CD4-positive, alpha-beta T cell (primary cell): ENCODE measurements around the gene ZNF365. TPM values are rescaled to one million over a fixed set of nuclear protein-coding genes. Genes with fewer than 3 reads are reported as not detected.

Source experiments
- ATAC-seq: fragments of 200-7000 bp; cut with Tn5 transposase; one replicate; pipeline ENCODE4 v1.10.0; 2022; ENCODE audit warnings: mild to moderate bottlenecking; ENCODE audit not compliant: poor library complexity
- CTCF ChIA-PET: fragments of 350-600 bp; sonication (Branson Sonifier 250); formaldehyde crosslinking; loops from one replicate; lab custom pipeline; 2021; ENCODE audit warnings: antibody characterized with exemption, inconsistent platforms; lab: Charles Lee
- POLR2A ChIA-PET: fragments of 350-600 bp; sonication (Branson Sonifier 250); formaldehyde crosslinking; loops from one replicate; lab custom pipeline; 2021; ENCODE audit warnings: antibody characterized with exemption, inconsistent platforms; lab: Charles Lee
- DNase-seq, 14 experiments: peaks; one replicate each; pipeline ENCODE4 v3.0.0-alpha.2; 2013 to 2020; ENCODE audit warnings: mixed read lengths in 2 of 14
- H3K27ac ChIP-seq, 2 donors: one replicate each; pipeline versions ENCODE4 v1.5.1 to v1.7.0; 2013; ENCODE audit warnings: low read length in 2 of 2, low read depth in 1 of 2, mild to moderate bottlenecking in 1 of 2
- H3K27me3 ChIP-seq, 2 experiments: 1 replicate in 1 of 2; 2 replicates in 1 of 2; pipeline versions ENCODE4 v1.6.1 to v1.7.0; 2013; ENCODE audit warnings: low read length in 2 of 2, control low read depth in 1 of 2, mild to moderate bottlenecking in 1 of 2, moderate library complexity in 1 of 2; ENCODE audit not compliant: insufficient read depth in 2 of 2, control insufficient read depth in 1 of 2
- H3K36me3 ChIP-seq: one replicate; pipeline ENCODE4 v1.6.1; 2013; ENCODE audit warnings: low read length, control low read depth; ENCODE audit not compliant: insufficient read depth
- H3K4me1 ChIP-seq: one replicate; pipeline ENCODE4 v1.6.1; 2013; ENCODE audit warnings: low read length, control low read depth; ENCODE audit not compliant: insufficient read depth
- H3K4me3 ChIP-seq: one replicate; pipeline ENCODE4 v1.5.1; 2013; ENCODE audit warnings: mild to moderate bottlenecking, low read length, moderate library complexity
- H3K9me3 ChIP-seq, 2 experiments: 1 replicate in 1 of 2; 2 replicates in 1 of 2; pipeline versions ENCODE4 v1.6.1 to v1.7.0; 2013; ENCODE audit warnings: low read length in 2 of 2, mild to moderate bottlenecking in 2 of 2, control low read depth in 1 of 2, moderate library complexity in 1 of 2; ENCODE audit not compliant: control insufficient read depth in 1 of 2, insufficient read depth in 1 of 2
- H3K27ac Mint-ChIP-seq: one replicate; pipeline ENCODE4 v1.8.0; 2020; ENCODE audit warnings: mixed read lengths
- H3K27me3 Mint-ChIP-seq: one replicate; pipeline ENCODE4 v1.8.0; 2021; ENCODE audit warnings: mixed read lengths
- H3K36me3 Mint-ChIP-seq: one replicate; pipeline ENCODE4 v1.8.0; 2021; ENCODE audit warnings: low read depth, mixed read lengths
- H3K4me1 Mint-ChIP-seq: one replicate; pipeline ENCODE4 v1.8.0; 2021; ENCODE audit warnings: low read depth, mixed read lengths
- H3K4me3 Mint-ChIP-seq: one replicate; pipeline ENCODE4 v1.8.0; 2020; ENCODE audit warnings: mild to moderate bottlenecking, mixed read lengths
- H3K9me3 Mint-ChIP-seq: one replicate; pipeline ENCODE4 v1.8.0; 2020; ENCODE audit warnings: mixed read lengths
- CTCF ChIP-seq: fragments of 200-600 bp; IDR thresholded peaks from one replicate; pipeline ENCODE4 v1.8.0; 2022; ENCODE audit warnings: antibody characterized with exemption, mild to moderate bottlenecking
- intact Hi-C, 2 experiments: fragments of 100-400 bp; cut with DNase I in 1 of 2; cut with micrococcal nuclease in 1 of 2; formaldehyde crosslinking; loops; one replicate each; pipeline versions ENCODE4 v1.15.1 to v1.9.0; 2023 to 2025; cut with DNase I, micrococcal nuclease
- total RNA-seq, 174 experiments: library from RNA in 2 of 174; stranded (reverse) in 2 of 174; gene quantifications; one replicate each; pipeline ENCODE4 v1.2.3 and lab custom pipeline; 2021 to 2026

The ZNF365 gene
- total RNA-seq, 2 experiments from 2014 or later: 1.8 to 2.0 TPM

GRCh38 chr10:62450912-62451610 lies 76.9 kb downstream of the ZNF365 start:
- Histone ChIP-seq H3K4me1 (no peaks in the 10 kb centered on the region), H3K9me3 (no peaks in the 10 kb centered on the region), H3K27ac (no peak overlapping the region), H3K36me3 (no peaks in the 10 kb centered on the region), H3K4me3 (no peak overlapping the region), H3K27me3 (no peaks in the 10 kb centered on the region)
- Mint-ChIP-seq H3K4me3 (no peak overlapping the region), H3K9me3 (no peaks in the 10 kb centered on the region), H3K36me3 (no peaks in the 10 kb centered on the region), H3K4me1 (no peaks in the 10 kb centered on the region), H3K27me3 (peaks cover 16% of the 10 kb centered on the region), H3K27ac (no peak overlapping the region)
- ATAC-seq (no peak), DNase-seq (no peak)
- intact Hi-C loops: no loop called here
- POLR2A ChIA-PET: no interaction called here
- CTCF ChIA-PET: interaction anchor here (1.2 kb wide), 1 partner anchor 13 kb away, joined by 5 read pairs; no protein-coding TSS in a partner anchor
- TF ChIP-seq CTCF: no peak

- intact Hi-C loops: no loop called here
- ChIA-PET CTCF (interaction anchor here (1.2 kb wide), 1 partner anchor 14 kb away, joined by 5 read pairs; no protein-coding TSS in a partner anchor), POLR2A (no interaction called here)
- DNase-seq (no peak), ATAC-seq (no peak)
- H3K4me3 ChIP-seq: no peak overlapping the region
- H3K4me1 ChIP-seq: no peaks in the 10 kb centered on the region
- no peaks in the 10 kb centered on the region for H3K9me3 ChIP-seq
- no peaks in the 10 kb centered on the region for H3K4me1 Mint-ChIP-seq
- no peak for TF ChIP-seq CTCF
- H3K27ac ChIP-seq: no peak overlapping the region
- no peaks in the 10 kb centered on the region for H3K9me3 Mint-ChIP-seq
- no peaks in the 10 kb centered on the region for H3K27me3 ChIP-seq
- no peaks in the 10 kb centered on the region for H3K36me3 Mint-ChIP-seq
- peaks cover 16% of the 10 kb centered on the region for H3K27me3 Mint-ChIP-seq
- H3K27ac Mint-ChIP-seq: no peak overlapping the region
- H3K4me3 Mint-ChIP-seq: no peak overlapping the region
- H3K36me3 ChIP-seq: no peaks in the 10 kb centered on the region
These were observed 77.4 kb downstream of the ZNF365 start for GRCh38 chr10:62451611-62451975.

Other genes starting within 250 kb of the ZNF365 start
- gene RTKN2, start 105.5 kb upstream of the ZNF365 start, total RNA-seq: 1 to 10 TPM; 3.7 to 3.9 TPM